Smooth muscle cell of the coronary artery (primary cell): ENCODE results near the gene EHBP1. TPM values are rescaled to one million over a fixed set of nuclear protein-coding genes. Genes with fewer than 3 reads are reported as not detected.

ENCODE experiments used
- total RNA-seq: library from RNA; depleted of rRNA; stranded (reverse); fragments of >200 nt; gene quantifications from 2 replicates; pipeline ENCODE4 v1.2.3, GENCODE V29; 2014; ENCODE audit warnings: low replicate concordance

The EHBP1 gene
- 29.0 and 110 TPM in 2 replicates for total RNA-seq

DNA sequence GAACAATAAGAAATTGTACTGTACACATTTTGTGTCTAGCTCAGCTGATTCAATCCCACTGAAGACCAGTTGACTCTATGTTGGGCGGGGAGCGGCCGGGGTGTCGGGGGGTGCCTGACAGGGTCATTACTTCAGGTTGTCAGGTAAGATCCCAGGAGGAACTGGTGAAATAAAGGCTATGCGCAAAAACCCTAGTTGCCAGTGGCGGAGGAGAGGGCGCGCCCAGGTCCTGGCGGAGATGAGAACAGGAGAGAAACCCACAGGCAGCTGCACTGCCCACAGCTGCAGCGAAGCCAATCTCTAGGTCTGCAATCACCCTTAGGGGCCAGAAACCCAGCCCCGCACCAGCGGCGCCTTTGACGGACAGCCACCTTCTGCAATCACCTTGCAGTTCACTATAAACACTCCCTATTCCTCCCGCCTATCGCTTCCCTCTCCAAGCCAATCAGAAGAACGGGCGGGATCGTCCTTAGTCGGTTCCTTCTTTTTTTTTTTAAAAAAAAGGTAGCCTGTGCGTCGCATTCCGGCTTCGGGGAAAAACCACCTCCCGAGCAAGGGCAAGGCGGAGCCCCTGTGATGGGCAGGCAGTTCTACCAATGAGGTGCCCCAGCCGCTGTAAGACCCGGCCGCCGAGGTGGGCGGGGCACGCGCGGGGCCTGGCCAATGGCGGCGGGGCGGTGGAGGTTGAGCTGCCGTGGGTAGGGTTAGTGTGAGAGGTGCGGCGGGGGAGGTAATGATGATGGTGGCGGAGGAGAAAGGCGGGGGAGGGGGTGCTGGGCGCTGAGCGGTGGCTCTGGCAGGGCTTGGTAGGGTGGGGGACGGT, at the start of gene EHBP1:
EHBP1 (plus strand) TSS at position 707 of the 823 bp plus-strand sequence. CDS start 1,479 bp downstream, outside the sequence.

GRCh38 chr2:63050334-63051041, 345.0 kb downstream of the EHBP1 start, which contains the start of gene OTX1:
OTX1 (plus strand) TSS chr2:63050830; CDS start chr2:63052991, 2,161 bp downstream.

Other genes with a start within 250 kb of the EHBP1 start
- gene TMEM17, start 199.5 kb upstream of the EHBP1 start, total RNA-seq, result 0.70 and 1.4 TPM in 2 replicates